NCI-H510A treated with DMSO at 0.1 percent for 48 hours (cell line): ENCODE measurements around the gene TEX264.
A peak's percentile ranks its signal among the peaks of the same experiment; 100 is the strongest.
"Not testable (repeated sequence)": the region's sequence is repeated elsewhere in the genome, so short reads cannot be mapped to it uniquely, and the experiment has no call there.

Experiments used
- DNase-seq: peaks from one replicate; lab custom pipeline; 2025; lab: John Stamatoyannopoulos, UW

Gene TEX264, protein sequence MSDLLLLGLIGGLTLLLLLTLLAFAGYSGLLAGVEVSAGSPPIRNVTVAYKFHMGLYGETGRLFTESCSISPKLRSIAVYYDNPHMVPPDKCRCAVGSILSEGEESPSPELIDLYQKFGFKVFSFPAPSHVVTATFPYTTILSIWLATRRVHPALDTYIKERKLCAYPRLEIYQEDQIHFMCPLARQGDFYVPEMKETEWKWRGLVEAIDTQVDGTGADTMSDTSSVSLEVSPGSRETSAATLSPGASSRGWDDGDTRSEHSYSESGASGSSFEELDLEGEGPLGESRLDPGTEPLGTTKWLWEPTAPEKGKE

GRCh38 chr3:51670823-51671733 is at the start of gene TEX264:
Gene TEX264 (plus strand): TSS chr3:51671252. CDS start chr3:51674305, 3,053 bp downstream.
- peak; percentile 44 for DNase-seq

DNA sequence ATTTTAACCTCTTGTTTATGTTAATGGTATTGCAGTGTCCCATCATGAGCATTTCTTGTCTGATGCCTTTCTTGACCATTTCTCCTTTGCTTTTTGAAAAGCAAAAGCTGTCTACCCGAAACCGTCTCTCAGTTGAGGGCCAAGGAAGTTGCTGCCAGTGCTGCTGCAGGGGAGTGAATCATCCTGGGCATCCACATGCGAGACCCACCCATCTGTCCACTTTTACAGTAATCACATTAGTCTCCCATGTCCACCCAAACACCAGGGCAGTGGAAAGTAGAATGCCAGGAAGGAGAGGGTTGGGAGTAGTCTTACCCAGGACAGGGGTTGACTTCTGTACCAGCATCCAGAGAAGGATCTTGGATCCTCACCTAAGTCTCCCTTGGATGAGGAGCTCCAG is 48.6 kb upstream of the TEX264 start:
- DNase-seq: no peak

DNA sequence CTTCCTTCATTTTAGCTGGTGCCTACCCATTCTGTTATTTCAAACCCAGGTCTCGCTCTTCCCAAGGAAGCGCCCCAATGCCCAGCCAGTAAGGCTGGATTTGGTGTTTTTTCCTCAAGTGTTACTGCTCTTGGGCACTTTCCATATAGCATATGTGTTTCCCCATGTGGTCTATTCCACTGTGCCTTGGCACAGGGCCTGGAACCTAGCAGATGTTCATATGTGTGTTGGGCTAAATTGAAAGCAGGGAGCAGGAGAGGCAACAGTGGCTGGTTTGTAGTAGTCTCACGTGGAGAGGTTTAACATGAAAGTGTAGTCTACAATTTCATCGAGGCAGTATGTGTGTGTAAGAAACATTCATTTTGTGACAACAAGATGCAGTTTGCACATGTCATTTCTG is 48.2 kb upstream of the TEX264 start:
- DNase-seq: no peak

DNA sequence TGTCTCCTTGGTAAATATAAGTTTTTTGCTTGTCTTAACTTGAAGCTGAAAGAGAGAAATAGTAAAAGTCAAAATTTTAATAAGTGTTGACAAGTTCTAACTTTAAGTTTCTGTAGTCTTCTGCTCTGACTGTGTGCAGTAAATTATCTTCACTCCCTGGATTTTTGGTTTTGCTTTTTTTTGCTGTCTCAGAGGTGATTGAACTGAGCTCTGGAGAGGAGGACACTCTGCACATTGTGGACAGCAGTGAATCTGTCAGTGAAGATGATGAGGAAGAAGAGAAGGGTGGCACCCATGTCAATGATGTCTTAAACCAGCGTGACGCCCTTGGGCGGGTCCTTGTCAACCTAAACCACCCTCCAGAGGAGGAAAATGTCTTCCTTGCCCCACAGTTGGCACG is 40.5 kb upstream of the TEX264 start:
- DNase-seq: no peak

DNA sequence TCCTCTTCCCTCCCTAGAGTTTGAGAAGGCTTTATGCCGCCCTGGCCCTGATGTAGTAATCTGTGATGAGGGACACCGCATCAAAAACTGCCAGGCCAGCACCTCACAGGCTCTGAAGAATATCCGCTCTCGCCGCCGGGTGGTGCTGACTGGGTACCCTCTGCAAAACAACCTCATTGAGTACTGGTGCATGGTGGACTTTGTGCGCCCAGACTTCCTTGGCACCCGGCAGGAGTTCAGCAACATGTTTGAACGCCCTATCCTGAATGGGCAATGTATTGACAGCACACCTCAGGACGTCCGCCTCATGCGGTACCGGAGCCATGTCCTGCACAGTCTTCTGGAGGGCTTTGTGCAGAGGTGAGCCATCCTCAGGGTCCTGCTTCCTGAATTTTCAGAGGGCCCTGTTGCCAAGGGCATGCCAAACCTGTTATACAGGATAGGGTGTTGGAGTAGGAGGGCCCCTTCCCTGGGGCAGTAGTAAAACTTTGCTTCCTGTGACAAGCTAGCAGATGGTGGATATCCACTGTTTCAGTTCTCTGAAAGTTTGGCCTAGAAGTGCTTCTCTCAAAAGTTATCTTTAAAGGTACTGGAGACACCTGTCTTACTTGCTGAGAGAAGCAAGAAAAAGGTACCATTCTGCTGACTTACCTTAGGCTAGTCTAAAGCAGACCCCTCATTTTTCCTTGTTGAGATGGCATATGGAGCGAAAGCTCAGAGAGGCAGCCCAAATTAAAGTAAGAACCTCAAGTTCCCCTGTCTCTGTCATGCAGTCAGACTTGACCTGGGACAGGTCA is 33.7 kb upstream of the TEX264 start:
- no peak for DNase-seq

- peak; percentile 46 for DNase-seq
These were observed 33.0 kb upstream of the TEX264 start for GRCh38 chr3:51637941-51638471.

- no peak for DNase-seq
These were observed 28.6 kb upstream of the TEX264 start for GRCh38 chr3:51642462-51642861.

GRCh38 chr3:51646091-51646490 is 25.0 kb upstream of the TEX264 start:
- DNase-seq: no peak

DNA sequence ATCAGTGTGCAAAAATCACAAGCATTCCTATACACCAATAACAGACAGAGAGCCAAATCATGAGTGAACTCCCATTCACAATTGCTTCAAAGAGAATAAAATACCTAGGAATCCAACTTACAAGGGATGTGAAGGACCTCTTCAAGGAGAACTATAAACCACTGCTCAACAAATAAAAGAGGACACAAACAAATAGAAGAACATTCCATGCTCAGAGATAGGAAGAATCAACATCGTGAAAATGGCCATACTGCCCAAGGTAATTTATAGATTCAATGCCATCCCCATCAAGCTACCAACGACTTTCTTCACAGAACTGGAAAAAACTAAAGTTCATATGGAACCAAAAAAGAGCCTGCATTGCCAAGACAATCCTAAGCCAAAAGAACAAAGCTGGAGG is 18.9 kb upstream of the TEX264 start:
- DNase-seq: not testable (repeated sequence)

GRCh38 chr3:51653409-51653808 is 17.6 kb upstream of the TEX264 start:
- not testable (repeated sequence) for DNase-seq

GRCh38 chr3:51657234-51657633 is 13.8 kb upstream of the TEX264 start:
- DNase-seq: no peak

DNA sequence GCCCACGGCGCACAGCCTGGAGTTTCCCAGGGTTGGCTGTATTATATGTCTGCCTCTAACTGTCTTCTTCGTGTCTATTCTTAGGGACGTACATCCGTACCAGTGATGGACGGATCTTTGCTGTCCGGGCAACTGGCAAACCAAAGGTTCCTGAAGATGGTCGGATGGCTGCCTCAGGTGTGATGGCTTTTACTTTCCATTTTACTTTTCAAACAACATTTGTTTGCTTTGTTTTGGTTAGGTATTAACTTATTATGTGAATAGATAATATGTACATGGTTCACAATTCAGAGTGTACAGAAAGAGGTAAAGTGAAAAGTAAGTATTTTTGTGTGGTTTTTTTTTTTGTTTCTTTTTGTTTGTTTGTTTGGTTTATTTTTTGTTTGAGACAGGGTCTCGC is 11.1 kb upstream of the TEX264 start:
- DNase-seq: no peak

GRCh38 chr3:51662456-51662855 is 8.6 kb upstream of the TEX264 start:
- DNase-seq: no peak

- DNase-seq: no peak
These were observed 2.3 kb upstream of the TEX264 start for GRCh38 chr3:51668756-51669155.

GRCh38 chr3:51669241-51670052 is 1.6 kb upstream of the TEX264 start:
- DNase-seq: peak; percentile 69

- peak; percentile 0 for DNase-seq
These were observed 814 bp upstream of the TEX264 start for GRCh38 chr3:51670053-51670822.

- peak; percentile 38 for DNase-seq
These were observed 853 bp downstream of the TEX264 start for GRCh38 chr3:51671734-51672475.

- DNase-seq: no peak
These were observed 2.2 kb downstream of the TEX264 start for GRCh38 chr3:51673181-51673801.
